SK-N-SH treated with all-trans-retinoic acid at 6 μM for 48 hours (cell line): Measurements from ENCODE around the gene MPPED1.

Source experiments
- ATAC-seq: fragments of 200-7000 bp; cut with Tn5 transposase; 3 replicates; pipeline ENCODE4 v1.9.1; 2020; ENCODE audit warnings: mild to moderate bottlenecking, moderate library complexity
- ARNTL ChIP-seq: fragments of 450-650 bp; formaldehyde crosslinking; IDR thresholded peaks from 2 replicates; pipeline ENCODE4 v1.5.0; 2020; ENCODE audit warnings: low read depth, mild to moderate bottlenecking, moderate library complexity, borderline replicate concordance
- BACH2 ChIP-seq: fragments of 250-450 bp; sonication (Bioruptor Pico); IDR thresholded peaks from 2 replicates; pipeline ENCODE4 v1.9.0; 2021; ENCODE audit warnings: mild to moderate bottlenecking, borderline replicate concordance
- CREB5 ChIP-seq: fragments of 250-450 bp; sonication (Bioruptor Pico); IDR thresholded peaks from 2 replicates; pipeline ENCODE4 v1.5.1; 2020; ENCODE audit warnings: low read depth, mild to moderate bottlenecking, moderate library complexity
- CSDC2 ChIP-seq: fragments of 250-450 bp; sonication (Bioruptor Pico); IDR thresholded peaks from 2 replicates; pipeline ENCODE4 v1.5.0; 2020; ENCODE audit warnings: mild to moderate bottlenecking, moderate library complexity
- CSRNP3 ChIP-seq: fragments of 250-450 bp; sonication (Bioruptor Pico); IDR thresholded peaks from 2 replicates; pipeline ENCODE4 v1.5.1; 2021; ENCODE audit warnings: mild to moderate bottlenecking, moderate library complexity
- ESRRG ChIP-seq: fragments of 250-450 bp; sonication (Bioruptor Pico); IDR thresholded peaks from 2 replicates; pipeline ENCODE4 v1.6.1; 2021; ENCODE audit warnings: mild to moderate bottlenecking
- GLIS3 ChIP-seq: fragments of 250-450 bp; sonication (Bioruptor Pico); IDR thresholded peaks from 2 replicates; pipeline ENCODE4 v1.5.0; 2020; ENCODE audit warnings: mild to moderate bottlenecking, moderate library complexity
- ISL1 ChIP-seq: fragments of 250-450 bp; sonication (Bioruptor Pico); IDR thresholded peaks from 2 replicates; pipeline ENCODE4 v2.1.2; 2022; ENCODE audit warnings: mild to moderate bottlenecking, moderate library complexity
- OSR1 ChIP-seq: fragments of 250-450 bp; sonication (Bioruptor Pico); IDR thresholded peaks from 2 replicates; pipeline ENCODE4 v1.8.0; 2022; ENCODE audit warnings: moderate library complexity, mild to moderate bottlenecking, inconsistent platforms
- PATZ1 ChIP-seq: fragments of 250-450 bp; sonication (Bioruptor Pico); IDR thresholded peaks from 2 replicates; pipeline ENCODE4 v1.8.0; 2020; ENCODE audit warnings: mild to moderate bottlenecking, moderate library complexity, borderline replicate concordance
- PPARA ChIP-seq: fragments of 250-450 bp; sonication (Bioruptor Pico); IDR thresholded peaks from 2 replicates; pipeline ENCODE4 v1.5.0; 2020; ENCODE audit warnings: mild to moderate bottlenecking, borderline replicate concordance
- RARB ChIP-seq: fragments of 250-450 bp; sonication (Bioruptor Pico); IDR thresholded peaks from 2 replicates; pipeline ENCODE4 v1.8.0; 2021; ENCODE audit warnings: mild to moderate bottlenecking, moderate library complexity
- TCF4 ChIP-seq: fragments of 250-450 bp; sonication (Bioruptor Pico); IDR thresholded peaks from 2 replicates; pipeline ENCODE4 v1.8.0; 2021; ENCODE audit warnings: mild to moderate bottlenecking, moderate library complexity, borderline replicate concordance
- TOX ChIP-seq: fragments of 250-450 bp; sonication (Bioruptor Pico); IDR thresholded peaks from 2 replicates; pipeline ENCODE4 v1.8.0; 2021; ENCODE audit warnings: mild to moderate bottlenecking, moderate library complexity, borderline replicate concordance
- TSHZ2 ChIP-seq: fragments of 250-450 bp; sonication (Bioruptor Pico); IDR thresholded peaks from 2 replicates; pipeline ENCODE4 v1.5.0; 2020; ENCODE audit warnings: mild to moderate bottlenecking, moderate library complexity
- ZFP3 ChIP-seq: fragments of 250-450 bp; sonication (Bioruptor Pico); IDR thresholded peaks from 2 replicates; pipeline ENCODE4 v1.5.0; 2020; ENCODE audit warnings: mild to moderate bottlenecking, moderate library complexity
- ZFP30 ChIP-seq: fragments of 450-650 bp; formaldehyde crosslinking; IDR thresholded peaks from 2 replicates; pipeline ENCODE4 v1.5.0; 2022; ENCODE audit warnings: mild to moderate bottlenecking, moderate library complexity
- ZNF565 ChIP-seq: fragments of 450-650 bp; formaldehyde crosslinking; conservative IDR thresholded peaks from 2 replicates; pipeline ENCODE4 v1.5.0; 2020; ENCODE audit warnings: low read depth, mild to moderate bottlenecking, moderate library complexity
- ZNF70 ChIP-seq: fragments of 450-650 bp; formaldehyde crosslinking; IDR thresholded peaks from 2 replicates; pipeline ENCODE4 v1.5.0; 2020; ENCODE audit warnings: mild to moderate bottlenecking, moderate library complexity

The MPPED1 gene

GRCh38 chr22:43449205-43449830 is 37.5 kb downstream of the MPPED1 start:
- TF ChIP-seq RARB, result no peak
- no peak for TF ChIP-seq ESRRG (CRISPR knock-in tag)
- no peak for TF ChIP-seq ISL1 (CRISPR knock-in tag)
- no peak for TF ChIP-seq ZFP30 (CRISPR knock-in tag)
- TF ChIP-seq CSRNP3 (CRISPR knock-in tag), result no peak
- TF ChIP-seq ZNF70 (CRISPR knock-in tag), result no peak
- no peak for TF ChIP-seq ZNF565 (CRISPR knock-in tag)
- no peak for TF ChIP-seq OSR1 (CRISPR knock-in tag)
- TF ChIP-seq PPARA (CRISPR knock-in tag), result no peak

GRCh38 chr22:43449831-43450225 is 38.0 kb downstream of the MPPED1 start:
- TF ChIP-seq ESRRG (CRISPR knock-in tag) (no peak), GLIS3 (CRISPR knock-in tag) (no peak)
- no peak for ATAC-seq

More at GRCh38 chr22:43449205-43449830, 37.5 kb downstream of the MPPED1 start:
- ATAC-seq, result no peak

- TF ChIP-seq PPARA (CRISPR knock-in tag), result no peak
- TF ChIP-seq PATZ1 (CRISPR knock-in tag), result no peak
- TF ChIP-seq ARNTL (CRISPR knock-in tag), result no peak
- no peak for TF ChIP-seq ZNF70 (CRISPR knock-in tag)
- no peak for TF ChIP-seq TCF4 (CRISPR knock-in tag)
- no peak for TF ChIP-seq TOX (CRISPR knock-in tag)
- TF ChIP-seq, all 23 proteins: peak for 0
- no peak for ATAC-seq
Observed at GRCh38 chr22:43451371-43452050, 39.7 kb downstream of the MPPED1 start.

GRCh38 chr22:43455846-43456245 is 44.0 kb downstream of the MPPED1 start:
- TF ChIP-seq ZFP30 (CRISPR knock-in tag) (no peak), ESRRG (CRISPR knock-in tag) (no peak), CSRNP3 (CRISPR knock-in tag) (no peak), CREB5 (CRISPR knock-in tag) (no peak), CSDC2 (no peak)
- ATAC-seq, result no peak

GRCh38 chr22:43457002-43457401 is 45.2 kb downstream of the MPPED1 start:
- no peak for ATAC-seq
- no peak for TF ChIP-seq ZFP3 (CRISPR knock-in tag)

- no peak for TF ChIP-seq ARNTL (CRISPR knock-in tag)
- TF ChIP-seq BACH2 (CRISPR knock-in tag), result no peak
- TF ChIP-seq OSR1 (CRISPR knock-in tag), result no peak
- no peak for TF ChIP-seq TSHZ2 (CRISPR knock-in tag)
- ATAC-seq, result no peak
Observed at GRCh38 chr22:43462701-43463100, 50.9 kb downstream of the MPPED1 start.
